Skin epidermis (tissue), 12 donors: ENCODE data around the gene SHROOM3.

Experiments used
- H3K27ac ChIP-seq, 21 experiments: fragments of 200-600 bp; sonication (generic) in 11 of 21; one replicate each; pipeline ENCODE4 v1.5.0; 2020; ENCODE audit warnings: mild to moderate bottlenecking in 3 of 21, inconsistent platforms in 2 of 21, moderate library complexity in 2 of 21
- H3K4me3 ChIP-seq, 7 experiments: fragments of 200-600 bp; sonication (generic) in 2 of 7; one replicate each; pipeline ENCODE4 v1.5.0; 2020; ENCODE audit warnings: inconsistent platforms in 2 of 7, mild to moderate bottlenecking in 2 of 7, moderate library complexity in 1 of 7

The SHROOM3 gene

GRCh38 chr4:76559236-76560071 is 124.4 kb downstream of the SHROOM3 start:
- H3K4me3 ChIP-seq: no peak overlapping the region
- no peak overlapping the region for H3K27ac ChIP-seq

- no peak overlapping the region for H3K4me3 ChIP-seq
- H3K27ac ChIP-seq: no peak overlapping the region
Measured at GRCh38 chr4:76562161-76562560, 127.1 kb downstream of the SHROOM3 start.

DNA sequence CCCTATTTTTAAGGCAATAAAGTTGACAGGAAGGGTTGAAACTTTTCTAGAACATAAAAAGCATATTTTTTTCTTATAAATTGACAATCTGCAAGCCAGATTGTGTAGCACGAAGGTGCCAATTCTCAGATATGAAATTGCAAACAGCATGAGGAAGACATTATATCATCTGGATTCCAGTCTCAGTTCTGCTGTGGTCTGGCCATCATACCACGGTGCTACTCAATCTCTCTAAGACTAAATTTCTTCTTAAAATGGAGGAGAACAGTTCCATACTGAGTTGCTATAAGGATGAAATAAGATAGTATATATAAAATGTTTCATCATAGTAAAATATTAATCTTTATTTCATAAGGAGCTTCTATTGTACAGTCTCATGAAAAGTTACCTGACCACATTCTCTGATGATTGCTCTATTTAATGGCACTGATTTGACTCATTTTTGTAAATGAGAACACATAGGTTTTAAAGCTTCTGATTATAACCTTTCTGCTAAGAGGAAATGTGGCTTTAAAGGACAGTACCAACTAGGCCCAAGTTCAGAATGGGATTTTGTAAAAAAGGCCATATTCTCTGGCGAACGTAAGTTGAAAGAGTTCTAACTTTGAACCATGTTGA is 127.9 kb downstream of the SHROOM3 start:
- H3K4me3 ChIP-seq: no peak overlapping the region
- no peak overlapping the region for H3K27ac ChIP-seq

DNA sequence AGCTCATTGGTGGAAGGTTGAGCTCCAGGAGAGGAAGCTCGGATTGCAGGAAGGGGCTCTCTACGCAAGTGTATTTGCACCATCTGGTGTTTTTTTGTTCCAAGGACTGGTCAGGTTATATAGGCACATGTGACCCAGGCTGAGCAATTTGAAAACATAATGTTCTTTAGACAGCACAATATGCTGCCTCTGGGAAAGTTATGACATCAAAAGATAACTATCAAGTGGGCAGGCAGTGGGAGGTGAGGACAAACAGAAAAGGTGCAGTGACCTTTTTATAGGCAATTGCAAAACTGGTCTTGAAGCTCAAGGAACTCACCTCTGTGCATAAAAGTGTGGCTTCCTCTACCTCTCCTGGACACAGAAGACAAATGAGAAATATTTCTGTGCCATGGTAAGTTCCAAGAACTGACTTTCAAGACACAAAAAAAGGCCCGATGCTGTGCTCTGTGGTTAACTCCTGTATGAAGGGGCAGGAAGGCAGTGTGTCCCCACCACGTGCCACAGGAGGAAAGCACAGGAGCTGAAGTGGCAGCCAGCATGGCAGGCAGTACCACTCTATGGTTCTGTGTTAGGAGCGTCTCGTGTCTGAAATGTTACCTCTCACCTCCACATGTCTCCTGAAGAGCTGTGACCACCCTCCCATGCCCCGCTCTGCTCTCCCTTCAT is 128.6 kb downstream of the SHROOM3 start:
- no peak overlapping the region for H3K27ac ChIP-seq
- H3K4me3 ChIP-seq: no peak overlapping the region

DNA sequence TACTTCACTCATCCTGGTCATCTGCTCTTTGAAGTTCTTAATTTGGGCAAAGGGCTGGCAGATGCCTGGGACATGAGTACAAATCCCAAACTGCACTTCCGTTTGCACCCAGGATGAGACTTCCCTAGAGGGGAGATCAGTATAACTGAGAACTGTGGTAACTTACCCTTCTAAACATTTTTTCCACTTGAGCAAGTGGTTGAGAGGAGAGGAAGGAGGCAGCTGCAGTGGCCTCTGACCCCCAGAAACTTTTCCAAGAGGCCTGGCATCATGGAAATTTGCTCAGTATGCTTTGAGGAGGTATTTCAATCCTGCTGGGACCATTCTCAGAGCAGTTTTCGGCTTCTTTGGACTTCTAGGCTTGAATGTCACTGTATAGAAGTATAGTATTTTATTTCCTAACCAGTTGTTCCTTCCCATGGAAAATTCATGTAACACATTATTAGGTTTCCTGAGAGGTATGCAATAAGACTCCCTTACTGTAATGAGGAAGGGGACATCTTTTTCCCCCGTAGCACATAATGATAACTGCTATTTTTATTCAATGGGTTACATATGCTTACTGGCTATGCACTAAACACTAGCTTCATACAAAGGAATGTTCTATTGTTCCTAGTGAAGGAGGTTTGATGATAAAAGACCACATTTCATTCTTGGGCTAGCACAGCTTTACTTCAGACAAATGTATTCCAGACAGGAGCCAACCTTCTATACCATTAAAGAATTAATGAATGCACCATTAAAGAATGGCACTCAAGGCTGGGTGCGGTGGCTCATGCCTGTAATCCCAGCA is 129.3 kb downstream of the SHROOM3 start:
- H3K27ac ChIP-seq: no peak overlapping the region
- H3K4me3 ChIP-seq: no peak overlapping the region

DNA sequence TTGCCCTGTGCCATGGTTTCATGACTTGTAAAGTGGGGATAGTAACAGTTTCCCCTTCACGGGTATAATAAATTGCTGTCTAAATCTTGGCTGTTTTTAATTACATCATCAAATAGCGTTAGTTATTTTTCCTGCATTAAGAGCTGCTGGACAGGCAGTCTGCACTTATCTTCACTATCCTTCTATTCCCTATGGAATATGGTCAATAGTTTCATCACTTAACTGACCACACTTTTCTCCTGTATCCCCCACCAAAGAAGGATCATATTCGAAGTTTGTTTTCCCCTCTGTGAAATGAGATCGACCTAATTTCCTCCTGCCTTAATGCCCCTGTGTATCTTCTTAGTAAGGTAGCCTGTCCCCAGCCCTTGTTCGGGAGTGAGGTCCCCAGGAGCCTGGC is 133.2 kb downstream of the SHROOM3 start:
- Histone ChIP-seq H3K4me3 (no peak overlapping the region), H3K27ac (no peak overlapping the region)

- H3K27ac ChIP-seq: no peak overlapping the region
- H3K4me3 ChIP-seq: no peak overlapping the region
Measured at GRCh38 chr4:76569225-76569624, 134.2 kb downstream of the SHROOM3 start.

DNA sequence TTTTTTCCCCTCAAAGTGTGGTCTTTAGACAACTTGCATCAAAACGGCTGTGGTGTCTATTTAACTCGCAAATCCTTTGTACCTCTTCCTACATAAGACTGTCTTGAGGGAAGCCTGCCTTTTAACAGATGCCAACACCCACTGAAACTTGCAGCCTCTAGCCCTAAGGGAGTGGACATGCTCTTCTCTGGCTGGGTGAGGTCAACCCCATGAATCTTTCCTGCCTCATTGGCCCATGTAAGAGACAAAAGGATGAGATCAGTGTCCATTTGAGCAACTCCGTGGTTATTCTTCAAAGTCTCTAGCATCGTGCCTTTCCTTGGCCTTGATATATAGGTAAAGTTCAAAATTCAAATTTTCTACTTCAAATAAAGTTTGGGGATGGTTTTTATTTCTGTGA is 134.7 kb downstream of the SHROOM3 start:
- Histone ChIP-seq H3K4me3 (no peak overlapping the region), H3K27ac (no peak overlapping the region)

GRCh38 chr4:76570141-76570973 is 135.3 kb downstream of the SHROOM3 start:
- Histone ChIP-seq H3K27ac (no peak overlapping the region), H3K4me3 (no peak overlapping the region)

- Histone ChIP-seq H3K27ac (no peak overlapping the region), H3K4me3 (no peak overlapping the region)
Measured at GRCh38 chr4:76571274-76571673, 136.2 kb downstream of the SHROOM3 start.

DNA sequence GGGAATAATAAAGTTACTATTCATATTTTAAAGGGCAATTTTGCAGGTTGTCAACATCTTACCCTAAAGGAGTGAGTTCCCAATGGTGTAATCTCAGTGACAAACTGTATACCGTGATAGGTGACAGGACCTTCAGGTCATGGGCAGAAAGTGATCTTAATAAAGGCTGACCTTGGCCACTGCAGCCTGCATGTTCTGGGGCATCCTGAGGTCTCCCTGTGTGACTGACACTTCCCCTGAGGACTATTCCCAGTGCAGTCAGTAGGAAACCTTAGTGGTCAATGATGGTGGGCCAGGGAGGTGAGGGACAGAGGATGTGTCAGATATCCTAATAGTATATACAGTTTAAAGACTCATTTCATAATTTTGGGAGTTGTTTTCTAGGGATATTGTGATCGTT is 137.2 kb downstream of the SHROOM3 start:
- Histone ChIP-seq H3K27ac (no peak overlapping the region), H3K4me3 (no peak overlapping the region)

- no peak overlapping the region for H3K4me3 ChIP-seq
- no peak overlapping the region for H3K27ac ChIP-seq
Measured at GRCh38 chr4:76576824-76577223, 141.8 kb downstream of the SHROOM3 start.

- Histone ChIP-seq H3K4me3 (no peak overlapping the region), H3K27ac (no peak overlapping the region)
Measured at GRCh38 chr4:76578002-76578560, 143.1 kb downstream of the SHROOM3 start.

GRCh38 chr4:76579596-76580375 is 144.8 kb downstream of the SHROOM3 start:
- no peak overlapping the region for H3K27ac ChIP-seq
- no peak overlapping the region for H3K4me3 ChIP-seq

DNA sequence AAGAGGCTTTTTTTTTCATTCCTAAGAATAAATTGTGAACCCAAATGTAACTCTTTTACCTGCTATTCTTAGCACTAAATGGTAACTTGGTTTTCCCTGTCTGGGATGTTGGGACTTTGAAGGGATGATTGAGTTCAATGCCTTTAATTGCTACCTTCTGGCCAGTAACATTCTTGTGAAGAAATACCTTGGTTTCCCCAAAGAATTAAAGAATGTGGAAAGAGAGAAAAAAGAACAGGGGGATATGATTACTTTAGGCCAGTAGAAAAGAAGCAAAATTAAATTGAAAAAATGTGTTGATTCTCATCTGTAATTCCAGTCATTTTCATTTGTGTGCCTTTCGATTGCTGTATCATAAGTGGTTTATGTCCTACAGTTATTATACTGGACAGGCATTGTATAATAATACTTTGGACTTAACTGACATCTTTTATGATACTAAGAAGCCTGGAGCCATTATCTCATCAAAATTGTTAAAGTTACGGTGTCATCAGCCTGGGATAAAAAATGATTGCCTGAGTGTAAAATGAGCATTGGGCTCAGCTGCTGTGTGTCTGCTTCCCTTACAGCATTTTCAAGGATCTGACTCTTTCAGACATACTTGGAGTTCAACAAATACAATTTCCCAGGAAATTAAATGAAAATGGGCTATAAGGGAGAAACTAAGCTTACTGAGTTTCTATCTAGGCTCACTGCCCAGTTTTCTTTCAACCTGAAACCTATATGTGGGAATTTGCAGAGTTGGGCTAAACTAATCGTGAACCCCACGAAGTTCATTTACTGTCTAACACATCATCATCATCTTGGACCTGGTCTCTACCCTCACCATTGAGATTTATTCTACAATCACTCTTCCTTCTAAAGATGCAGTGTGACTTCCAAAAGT is 146.3 kb downstream of the SHROOM3 start:
- Histone ChIP-seq H3K4me3 (no peak overlapping the region), H3K27ac (no peak overlapping the region)

- Histone ChIP-seq H3K4me3 (no peak overlapping the region), H3K27ac (no peak overlapping the region)
Measured at GRCh38 chr4:76582074-76582816, 147.2 kb downstream of the SHROOM3 start.

- H3K4me3 ChIP-seq: no peak overlapping the region
- H3K27ac ChIP-seq: no peak overlapping the region
Measured at GRCh38 chr4:76582817-76583087, 147.7 kb downstream of the SHROOM3 start.
